Ureter (tissue), 1 donor: ENCODE results near the gene MEGF11. TPM values are rescaled to one million over a fixed set of nuclear protein-coding genes. Genes with fewer than 3 reads are reported as not detected.

Source experiments
- DNase-seq: peaks from one replicate; pipeline ENCODE4 v3.0.0-alpha.2; 2020; ENCODE audit warnings: low spot score
- total RNA-seq: library from RNA; stranded (reverse); gene quantifications from one replicate; pipeline ENCODE4 v1.2.4, GENCODE V29; 2023
- donor health status: DM: yes; HTN: yes; CAD: no.

Gene MEGF11
- total RNA-seq, 1 donor from 2014 or later = not detected

- DNase-seq = no peak
Measured at GRCh38 chr15:66094331-66094730, 159.2 kb downstream of the MEGF11 start.

GRCh38 chr15:66092053-66093016 lies 161.2 kb downstream of the MEGF11 start:
- DNase-seq = no peak

- no peak for DNase-seq
Measured at GRCh38 chr15:66089509-66089908, 164.0 kb downstream of the MEGF11 start.

- peak; percentile 64 for DNase-seq
Measured at GRCh38 chr15:66089049-66089448, 164.5 kb downstream of the MEGF11 start.

GRCh38 chr15:66085128-66085527 lies 168.4 kb downstream of the MEGF11 start:
- no peak for DNase-seq

- DNase-seq = no peak
Measured at GRCh38 chr15:66084704-66085103, 168.8 kb downstream of the MEGF11 start.

GRCh38 chr15:66080717-66081398 lies 172.7 kb downstream of the MEGF11 start:
- no peak for DNase-seq

GRCh38 chr15:66078929-66079275 lies 174.6 kb downstream of the MEGF11 start:
- no peak for DNase-seq

- DNase-seq = no peak
Measured at GRCh38 chr15:66078196-66078928, 175.2 kb downstream of the MEGF11 start.

- no peak for DNase-seq
Measured at GRCh38 chr15:66077320-66077663, 176.3 kb downstream of the MEGF11 start.

GRCh38 chr15:66076591-66077319 lies 176.8 kb downstream of the MEGF11 start:
- DNase-seq = no peak

GRCh38 chr15:66075947-66076346 lies 177.6 kb downstream of the MEGF11 start:
- DNase-seq = no peak

GRCh38 chr15:66072616-66073361 lies 180.8 kb downstream of the MEGF11 start:
- no peak for DNase-seq

GRCh38 chr15:66071921-66072295 lies 181.6 kb downstream of the MEGF11 start:
- DNase-seq = no peak

GRCh38 chr15:66071160-66071920 lies 182.2 kb downstream of the MEGF11 start:
- no peak for DNase-seq

- DNase-seq = no peak
Measured at GRCh38 chr15:66070220-66070934, 183.2 kb downstream of the MEGF11 start.

- DNase-seq = no peak
Measured at GRCh38 chr15:66069751-66070150, 183.8 kb downstream of the MEGF11 start.

- no peak for DNase-seq
Measured at GRCh38 chr15:66068801-66069200, 184.7 kb downstream of the MEGF11 start.

- no peak for DNase-seq
Measured at GRCh38 chr15:66067687-66068086, 185.9 kb downstream of the MEGF11 start.

GRCh38 chr15:66066481-66066880 lies 187.1 kb downstream of the MEGF11 start:
- no peak for DNase-seq
